HG03460 (cell line): ENCODE results near the gene WIPF3.

Experiments used
- ATAC-seq: cut with Tn5 transposase; IDR thresholded peaks from one replicate; pipeline ENCODE4 v1.9.1; 2021; ENCODE audit not compliant: unreplicated experiment

The WIPF3 gene, protein sequence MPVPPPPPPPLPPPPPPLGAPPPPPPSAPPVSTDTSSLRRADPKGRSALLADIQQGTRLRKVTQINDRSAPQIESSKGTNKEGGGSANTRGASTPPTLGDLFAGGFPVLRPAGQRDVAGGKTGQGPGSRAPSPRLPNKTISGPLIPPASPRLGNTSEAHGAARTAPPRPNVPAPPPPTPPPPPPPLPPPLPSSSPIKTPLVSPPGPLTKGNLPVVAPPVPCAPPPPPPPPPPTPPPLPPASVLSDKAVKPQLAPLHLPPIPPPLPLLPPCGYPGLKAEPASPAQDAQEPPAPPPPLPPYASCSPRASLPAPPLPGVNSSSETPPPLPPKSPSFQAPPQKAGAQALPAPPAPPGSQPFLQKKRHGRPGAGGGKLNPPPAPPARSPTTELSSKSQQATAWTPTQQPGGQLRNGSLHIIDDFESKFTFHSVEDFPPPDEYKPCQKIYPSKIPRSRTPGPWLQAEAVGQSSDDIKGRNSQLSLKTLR

DNA sequence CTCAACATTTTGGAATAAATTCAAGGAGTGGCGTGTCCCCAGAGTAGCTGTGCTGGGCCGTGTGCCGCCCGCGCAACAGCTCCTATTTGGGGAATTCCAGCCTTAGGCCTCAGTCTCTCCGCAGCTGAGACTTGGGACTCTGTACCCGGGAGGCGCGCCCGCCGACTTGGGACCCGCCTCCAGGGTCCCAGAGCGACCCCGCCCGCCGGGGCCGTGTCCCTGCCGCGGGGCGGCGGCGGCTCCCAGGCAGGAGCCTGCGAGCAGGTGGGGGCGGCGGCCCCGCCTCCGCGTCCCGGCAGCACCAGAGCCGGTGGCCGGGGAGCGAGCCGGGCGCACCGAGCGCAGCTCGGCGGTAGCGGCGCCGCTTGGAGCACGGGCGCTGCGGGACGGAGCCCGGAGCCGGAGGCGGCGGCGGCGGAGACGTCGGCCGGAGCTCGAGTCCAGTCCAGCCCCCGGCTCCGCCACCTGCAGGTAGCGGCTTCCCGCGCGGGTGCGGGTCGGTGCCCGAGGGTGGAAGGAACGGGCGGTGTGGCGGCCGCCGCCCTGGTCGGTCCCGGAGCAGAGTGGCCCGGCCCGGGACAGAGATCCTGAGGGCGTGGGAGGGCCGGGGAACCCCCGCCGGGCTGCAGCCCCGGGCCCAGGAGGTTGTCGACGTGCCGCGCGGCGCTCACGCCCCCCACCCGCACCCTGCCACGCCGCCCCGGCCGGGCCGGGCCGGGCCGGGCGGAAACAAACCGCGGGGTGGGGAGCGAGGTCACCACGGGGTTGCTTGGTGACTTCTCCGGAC is at the start of gene WIPF3:
Gene WIPF3, plus strand, starts transcription at position 301 of the 787 bp plus-strand sequence. CDS start 28,217 bp downstream, outside the sequence.
- ATAC-seq = no peak

DNA sequence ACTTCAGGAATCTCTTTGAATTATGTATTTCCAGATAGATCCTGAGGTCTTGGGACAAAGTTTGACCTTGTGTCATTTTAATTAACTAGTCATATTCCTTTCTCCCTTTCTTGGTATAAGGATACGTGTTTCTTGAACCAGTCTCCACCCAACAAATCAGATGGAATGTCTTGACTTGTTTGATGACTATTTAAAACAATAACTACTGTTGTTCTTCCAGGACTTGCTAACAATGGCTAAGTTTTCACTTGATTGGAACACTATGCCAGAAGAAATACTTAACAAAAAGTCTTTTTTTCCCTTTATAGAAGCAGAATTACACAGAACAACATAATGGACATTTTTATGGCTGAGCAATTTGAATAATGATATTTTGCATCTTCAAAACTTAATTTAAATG is 43.0 kb upstream of the WIPF3 start:
- no peak for ATAC-seq

DNA sequence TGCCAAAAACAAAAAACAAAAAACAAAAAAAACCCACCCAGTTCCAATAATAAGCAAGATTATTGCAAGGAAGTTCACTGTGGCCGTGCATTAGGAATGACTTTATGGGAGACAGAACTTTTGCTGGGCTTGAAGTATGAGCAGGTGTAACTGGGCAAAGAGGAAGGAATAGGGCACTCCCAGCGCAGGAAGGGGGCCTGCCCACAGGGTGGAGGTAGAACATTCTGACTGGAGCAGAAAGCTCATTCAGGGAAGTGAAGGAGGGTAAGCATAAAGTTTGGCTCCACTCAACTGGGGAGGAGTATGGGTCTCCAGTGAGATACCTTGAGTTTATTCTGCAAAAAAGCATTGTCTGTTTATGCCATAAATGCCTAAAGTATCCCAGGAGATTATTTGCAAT is 42.1 kb upstream of the WIPF3 start:
- ATAC-seq = no peak

DNA sequence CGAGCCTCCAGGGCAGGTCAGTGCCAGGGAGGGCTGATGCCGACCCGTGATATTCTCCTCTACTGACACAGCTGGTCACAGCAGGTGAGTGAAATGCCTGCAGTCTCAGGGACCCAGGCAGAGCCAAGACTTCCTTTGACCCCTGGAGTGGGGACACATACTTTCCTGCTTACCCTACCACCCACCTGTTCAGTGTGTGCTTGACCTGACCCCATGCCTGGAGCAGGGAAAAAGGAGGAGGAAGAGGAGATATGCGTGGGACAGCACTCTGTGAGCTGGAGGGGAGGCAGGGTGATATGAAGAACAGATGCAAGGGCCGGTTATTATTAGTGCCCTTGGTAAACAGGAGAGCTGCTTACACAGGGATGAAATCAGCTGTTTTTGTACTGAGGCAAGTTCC is 40.8 kb upstream of the WIPF3 start:
- no peak for ATAC-seq

DNA sequence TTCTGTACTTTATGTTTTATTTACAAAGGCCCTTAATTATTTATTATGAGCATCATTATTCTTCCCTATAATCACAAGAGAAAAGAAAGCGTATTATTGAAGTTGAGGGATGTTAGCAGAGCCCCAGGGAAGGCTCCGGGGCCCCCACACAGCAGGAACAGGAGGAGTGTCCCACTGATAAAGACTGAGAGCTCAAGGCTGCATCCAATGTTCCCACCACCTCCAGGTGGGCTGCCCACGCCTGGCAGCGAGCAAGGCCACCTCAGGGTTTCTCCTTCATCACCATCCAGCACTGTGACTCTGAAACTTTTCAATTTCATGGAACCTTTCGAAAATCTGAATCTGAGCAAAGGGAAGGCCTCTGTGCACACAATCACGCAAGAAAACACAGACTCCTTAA is 35.9 kb upstream of the WIPF3 start:
- ATAC-seq = no peak

DNA sequence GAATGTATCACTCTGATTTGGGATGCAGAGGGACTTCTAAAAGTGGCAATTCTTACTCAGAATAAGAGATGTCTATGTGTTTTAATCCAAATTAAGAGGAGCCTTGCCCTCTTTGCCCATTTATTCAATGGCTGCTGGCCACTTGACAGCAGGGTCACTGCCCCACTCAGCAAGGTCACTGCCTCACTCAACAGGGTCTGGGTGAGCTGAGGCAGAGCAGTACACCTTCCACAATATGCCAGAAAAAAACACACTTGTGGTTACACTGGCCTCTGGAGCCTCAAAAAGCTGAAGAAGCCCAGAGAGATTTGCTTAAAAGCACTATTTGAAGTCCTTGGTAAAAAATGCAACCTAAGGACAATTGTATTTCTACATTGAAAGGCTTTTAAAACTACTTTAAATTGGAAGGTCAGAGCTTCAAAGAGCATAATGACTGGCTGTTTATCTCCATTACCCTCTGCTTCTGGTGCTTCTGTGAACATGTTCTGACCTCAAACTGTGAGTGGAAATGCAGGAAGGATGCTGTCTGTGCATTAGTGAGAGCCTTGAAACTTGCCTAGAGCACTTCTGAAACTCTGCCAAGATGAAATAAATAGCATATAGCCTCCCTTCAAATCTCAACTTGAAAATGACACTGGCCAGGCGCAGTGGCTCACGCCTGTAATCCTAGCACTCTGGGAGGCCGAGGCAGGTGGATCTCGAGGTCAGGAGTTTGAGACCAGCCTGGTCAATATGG is 35.1 kb upstream of the WIPF3 start:
- no peak for ATAC-seq

DNA sequence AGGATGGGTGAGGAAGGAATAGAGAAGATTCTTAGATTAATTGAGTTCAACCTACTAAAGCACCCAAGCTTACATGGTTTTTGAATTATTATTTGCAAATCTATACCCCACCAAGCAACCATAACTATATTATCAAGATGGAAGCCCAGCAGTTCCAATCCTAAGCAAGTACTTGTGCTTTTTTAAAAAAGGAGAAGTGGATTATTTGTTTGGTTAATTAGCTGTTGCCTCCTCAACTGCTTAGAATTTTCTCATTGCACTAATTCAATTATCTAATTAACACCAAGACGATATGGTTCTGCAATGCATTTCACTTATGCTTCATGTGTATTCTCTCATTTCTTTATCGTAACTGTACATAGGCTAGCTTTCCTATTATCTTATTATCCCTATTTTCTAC is 27.3 kb upstream of the WIPF3 start:
- no peak for ATAC-seq

DNA sequence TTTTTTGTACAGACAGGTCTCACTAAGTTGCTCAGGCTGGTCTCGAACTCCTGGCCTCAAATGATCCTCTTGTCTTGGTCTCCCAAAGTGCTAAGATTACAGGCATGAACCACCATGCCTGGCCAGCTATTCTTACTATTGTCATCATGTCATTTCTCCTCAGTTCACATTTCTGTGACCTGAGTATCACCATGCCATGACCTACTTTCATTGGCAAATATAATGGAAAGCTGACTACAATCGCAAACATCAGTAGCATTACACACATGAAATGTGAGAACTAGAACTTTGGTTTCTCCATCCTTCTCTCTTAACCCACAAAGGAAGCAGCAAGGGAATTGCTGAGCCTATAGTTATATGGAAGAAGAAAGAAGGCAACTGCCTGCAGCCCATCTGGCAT is 26.0 kb upstream of the WIPF3 start:
- ATAC-seq = no peak

DNA sequence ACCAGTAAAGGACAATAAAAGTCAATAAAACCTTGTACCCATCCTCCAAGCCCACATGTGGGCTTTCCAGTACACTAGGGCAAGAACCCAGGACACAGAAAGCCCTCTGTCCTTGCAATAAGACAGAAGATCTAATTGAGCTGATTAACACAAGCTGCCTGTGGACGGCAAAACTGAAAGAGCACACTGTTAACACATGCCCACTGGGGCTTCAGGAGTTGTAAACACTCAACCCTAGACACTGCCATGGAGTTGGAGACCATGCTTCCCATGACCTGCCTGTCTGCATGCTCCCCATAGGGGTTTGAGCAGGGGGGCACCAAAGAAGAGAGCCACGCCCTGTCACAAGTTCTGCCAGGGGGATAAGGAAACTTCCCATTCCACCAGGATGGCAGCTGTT is 22.6 kb upstream of the WIPF3 start:
- ATAC-seq = no peak

DNA sequence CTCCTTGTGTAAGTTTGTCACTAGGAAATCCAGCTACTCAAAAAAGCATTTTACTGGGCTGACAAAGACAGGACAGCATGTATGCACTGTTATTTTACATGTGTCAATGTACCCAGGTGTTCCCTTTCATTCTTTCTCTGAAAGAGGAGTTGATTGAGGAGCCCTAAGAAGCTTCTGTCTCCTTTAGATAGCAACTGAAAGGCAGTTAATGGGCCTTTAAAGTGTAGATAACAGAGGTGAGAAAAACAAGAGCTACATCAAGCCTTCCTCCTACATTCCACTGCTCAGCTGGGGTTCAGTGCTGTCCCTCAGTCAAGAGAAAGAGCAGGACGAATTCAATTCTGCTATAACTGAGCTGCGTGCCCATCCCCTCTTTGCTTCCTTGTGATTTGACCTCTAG is 12.8 kb upstream of the WIPF3 start:
- no peak for ATAC-seq

DNA sequence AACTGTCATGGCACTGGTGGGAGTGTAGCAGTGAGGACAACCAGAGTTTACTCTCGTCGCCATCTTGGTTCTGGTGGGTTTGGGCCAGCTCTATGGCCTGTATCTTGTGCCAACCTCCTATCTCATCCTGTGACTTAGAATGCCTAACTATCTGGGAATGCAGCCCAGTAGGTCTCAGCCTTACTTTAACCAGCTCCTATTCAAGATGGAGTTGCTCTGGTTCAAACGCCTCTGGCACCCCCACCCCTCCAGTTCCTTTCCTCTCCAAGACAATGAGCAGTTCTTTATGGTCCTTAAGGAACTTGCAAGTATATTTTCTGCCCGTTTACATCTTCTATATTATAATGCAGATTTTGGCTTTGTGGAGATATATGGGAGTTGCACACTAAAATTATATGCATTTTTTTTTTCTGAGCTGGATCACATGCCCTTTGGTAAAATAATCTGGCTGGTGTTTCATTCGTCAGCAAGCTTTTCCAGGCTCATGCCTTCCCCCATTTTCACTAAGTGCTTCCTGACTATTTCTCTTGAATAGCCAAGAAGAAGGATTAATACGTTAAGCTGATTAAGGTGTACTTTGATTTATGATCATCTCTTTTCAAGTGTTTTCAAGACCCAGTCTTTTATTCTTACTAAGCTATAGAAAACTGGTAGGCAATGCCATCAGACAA is 11.2 kb upstream of the WIPF3 start:
- no peak for ATAC-seq

DNA sequence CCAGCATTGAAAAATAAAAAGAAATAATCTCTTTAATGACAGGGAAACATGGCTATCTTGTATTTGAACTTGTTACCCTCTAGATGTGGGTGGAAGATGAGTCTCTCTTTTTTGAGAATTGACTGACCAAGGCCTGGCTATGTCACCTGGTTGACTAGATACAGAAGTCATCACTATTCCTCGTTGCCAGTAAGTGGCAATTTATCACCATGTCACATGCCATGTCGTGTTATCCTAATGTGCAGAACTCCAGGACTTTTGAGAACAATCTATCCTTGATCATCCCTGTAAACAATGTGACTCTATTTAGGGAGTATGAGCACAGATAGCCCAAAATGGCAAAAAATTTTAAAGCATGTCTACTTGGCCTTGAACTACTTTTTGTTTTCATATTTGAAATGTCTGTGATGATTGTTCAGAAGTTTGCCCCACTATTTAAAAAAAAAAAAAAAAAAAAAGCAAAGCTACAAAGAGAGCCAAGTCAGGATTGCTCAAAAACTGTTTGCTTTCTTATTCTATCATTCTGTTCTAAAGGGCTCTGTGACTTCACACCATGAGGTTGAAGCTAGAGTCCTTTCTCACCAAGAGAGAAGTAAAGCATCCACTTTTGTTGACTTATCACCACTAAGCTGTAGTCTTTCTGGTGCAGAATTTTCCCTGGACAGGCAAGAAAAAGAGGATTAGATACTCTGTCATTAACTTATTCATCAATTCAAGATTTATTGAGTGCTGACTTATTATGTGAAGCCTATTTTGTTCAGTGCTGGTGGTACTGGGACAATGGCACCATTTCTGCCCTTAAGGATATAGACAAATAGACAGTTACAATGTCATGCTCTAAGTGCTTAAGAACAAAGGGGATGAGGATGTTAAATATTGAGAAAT is 10.4 kb upstream of the WIPF3 start:
- no peak for ATAC-seq

DNA sequence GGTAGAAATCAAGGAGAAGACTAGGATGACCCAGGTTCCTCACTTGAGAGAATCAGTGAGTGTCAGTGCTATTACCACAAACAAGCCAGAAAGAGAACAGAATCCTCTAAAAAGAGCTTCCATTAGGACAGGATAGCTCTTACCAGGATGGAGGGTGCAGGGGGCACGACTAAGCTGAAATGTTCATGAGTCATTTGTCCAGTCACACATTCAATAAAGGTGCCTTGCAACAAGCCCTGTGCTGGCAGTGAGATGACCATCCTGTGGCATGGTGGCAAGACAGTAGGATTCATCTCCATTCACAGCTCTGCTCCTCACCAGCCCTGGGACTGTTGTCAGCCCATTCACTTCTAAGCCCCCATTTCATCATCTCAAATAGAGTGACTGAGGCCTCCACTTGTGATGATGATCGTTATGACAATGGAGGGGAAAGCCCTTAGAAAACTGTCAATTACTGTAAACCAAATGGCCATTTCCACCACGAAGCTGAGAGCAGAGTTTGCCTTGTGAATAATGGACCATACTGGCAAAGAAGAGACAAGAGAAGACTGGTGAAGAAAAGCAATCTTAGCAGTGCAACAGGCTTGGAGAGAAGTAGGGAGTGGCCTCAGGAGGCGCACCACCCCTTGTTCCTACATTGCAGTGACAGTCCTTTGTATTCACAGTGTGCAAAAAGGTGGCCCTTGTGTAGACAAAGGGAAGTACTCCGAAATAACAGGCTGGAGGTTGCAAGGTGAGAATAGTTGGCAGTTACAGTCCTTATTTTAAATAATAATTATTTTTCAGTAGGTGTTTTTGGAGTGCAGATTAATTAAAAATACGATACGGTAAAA is 9.0 kb upstream of the WIPF3 start:
- ATAC-seq = no peak

DNA sequence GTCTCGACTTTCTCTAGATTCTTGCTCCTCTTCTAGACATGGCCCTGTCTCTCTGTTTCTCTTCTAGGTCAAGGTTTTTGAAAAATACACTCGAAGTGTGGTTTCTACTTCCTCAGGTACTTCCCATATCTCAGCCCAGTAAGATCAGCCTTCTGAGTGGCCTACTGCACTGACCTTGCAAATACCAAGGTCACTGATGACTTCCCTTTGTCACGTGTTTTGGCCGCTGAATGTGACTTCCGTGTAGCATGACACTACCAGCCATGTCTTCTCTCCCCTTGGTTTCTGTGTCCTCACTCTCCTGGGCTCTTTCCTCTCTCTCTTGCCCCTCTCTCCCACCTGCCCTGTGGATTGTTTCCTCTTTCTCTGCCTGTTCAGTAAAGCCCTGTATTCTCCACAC is 7.9 kb upstream of the WIPF3 start:
- no peak for ATAC-seq

DNA sequence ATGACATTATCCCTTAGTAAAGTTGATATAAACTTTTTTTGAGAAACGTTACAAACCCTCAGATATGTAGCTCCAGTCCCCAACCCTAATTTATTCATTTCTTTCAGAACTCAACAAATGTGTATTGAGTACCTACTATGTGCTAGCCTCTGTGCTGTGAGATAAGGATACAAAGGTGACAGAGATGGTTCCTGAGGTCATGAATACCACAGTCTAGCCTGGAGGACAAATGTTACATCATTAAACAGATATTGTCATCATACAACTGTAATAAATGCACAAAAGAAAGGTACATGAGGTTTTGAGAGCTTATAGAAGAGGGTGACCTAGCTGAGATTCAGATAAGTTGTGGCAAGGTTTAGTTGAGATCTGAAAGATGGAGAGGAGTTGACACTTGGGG is 4.4 kb upstream of the WIPF3 start:
- ATAC-seq = no peak

DNA sequence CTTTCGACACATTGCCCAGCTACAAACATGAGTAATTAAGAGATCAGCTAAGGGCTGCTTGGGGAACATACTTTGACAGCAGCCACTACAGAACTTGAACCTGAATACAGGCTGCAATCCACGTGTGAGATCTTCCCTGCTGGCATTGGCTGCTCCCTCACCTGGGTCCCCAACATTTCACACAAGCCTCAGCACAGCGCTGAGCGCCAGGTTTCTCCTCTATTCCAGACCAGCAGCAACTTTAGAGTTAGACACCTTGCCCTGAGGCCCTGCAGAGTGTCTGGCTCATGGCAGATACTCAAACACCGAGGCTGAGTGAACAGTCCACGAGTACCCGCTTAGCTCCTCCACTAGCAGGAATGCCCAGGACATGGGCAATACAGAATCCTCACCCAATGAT is 1.3 kb upstream of the WIPF3 start:
- ATAC-seq = no peak

DNA sequence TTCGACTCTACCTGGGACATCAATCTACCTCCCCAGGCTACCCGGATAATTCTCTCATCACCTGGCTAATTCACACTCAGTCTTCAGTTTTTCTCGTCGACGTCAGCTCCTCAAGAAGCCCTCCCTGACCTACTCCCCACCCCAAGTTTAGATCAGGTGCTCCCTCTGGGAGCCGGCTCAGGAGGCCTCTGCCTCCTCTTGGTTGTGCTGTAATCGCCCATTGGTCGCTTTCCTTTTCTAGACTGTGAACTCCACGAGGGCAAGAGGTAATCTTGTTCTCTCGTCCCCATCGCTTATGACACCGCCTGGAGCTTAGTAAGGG is 461 bp upstream of the WIPF3 start:
- ATAC-seq = no peak

DNA sequence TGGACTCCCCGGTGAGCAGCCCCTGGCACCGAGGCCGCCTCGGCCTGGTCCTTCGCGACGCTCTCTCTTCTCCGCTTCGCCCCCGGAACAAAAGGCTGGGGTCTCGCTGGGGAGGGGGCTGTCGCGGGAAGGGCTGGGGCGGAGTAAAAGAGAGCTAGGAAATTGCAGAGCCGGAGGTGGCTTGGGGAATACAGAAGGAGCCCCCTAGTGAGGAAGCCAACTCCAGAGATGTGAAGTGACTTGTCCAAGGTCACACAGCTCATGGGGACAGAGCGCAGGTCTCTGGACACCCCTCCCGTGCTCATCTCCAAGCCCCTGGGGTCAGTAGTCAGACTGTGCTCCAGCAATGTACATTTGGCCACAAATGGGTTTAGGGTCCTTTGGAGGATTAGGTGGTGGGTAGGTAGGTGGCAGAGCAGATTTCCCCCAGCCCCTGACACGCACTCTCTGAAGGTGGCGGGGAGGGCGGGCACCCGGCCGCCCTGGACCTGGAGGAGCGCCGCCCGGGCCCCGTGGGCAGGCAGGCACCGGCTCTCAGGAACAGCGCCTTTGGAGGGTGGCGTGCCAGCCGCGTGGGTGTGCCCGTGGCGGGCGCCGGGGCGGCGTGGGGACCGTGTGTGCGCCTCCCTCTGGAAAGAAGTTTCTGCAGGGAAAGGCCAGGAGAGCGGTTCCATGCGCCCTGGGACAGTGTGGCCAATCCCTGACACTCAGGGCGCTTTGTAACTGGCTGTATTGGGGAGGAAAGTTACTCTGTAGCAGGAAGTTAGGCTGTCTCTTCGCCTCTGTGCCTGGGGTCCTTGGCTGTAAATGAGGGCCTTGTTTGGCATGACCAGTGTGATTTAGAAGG is 910 bp downstream of the WIPF3 start:
- ATAC-seq = no peak
